ENCODE measurements around the gene DIO2. TPM values are rescaled to one million over a fixed set of nuclear protein-coding genes. Genes with fewer than 3 reads are reported as not detected.

DIO2 gene
- total and polyA plus RNA-seq, 9 of the 15 experiments (the other 6 are each of a cell fraction or from before 2014, with no cell fraction given): not detected

DNA sequence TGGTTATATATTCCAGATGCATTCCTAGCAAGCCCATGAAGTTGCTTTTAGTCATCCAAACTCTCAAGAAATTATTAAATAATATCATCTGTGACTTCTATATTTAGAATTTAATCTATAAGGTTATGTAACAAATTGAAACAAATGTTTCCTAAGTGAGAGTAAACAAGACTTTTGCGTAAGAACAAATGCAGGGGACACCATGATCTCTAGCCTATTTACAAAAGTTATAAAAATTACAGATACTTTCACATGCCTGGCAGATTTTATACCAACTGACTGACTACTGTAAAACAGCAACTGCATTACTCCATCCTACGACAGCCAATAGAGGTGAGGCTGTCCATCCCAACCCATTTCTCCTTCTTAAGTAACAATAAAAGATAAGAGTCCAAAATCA lies 20.4 kb upstream of the DIO2 start:
- no peaks in the 10 kb centered on the region for H3K9me3 ChIP-seq (replicated peaks; ENCODE audit: control insufficient read depth, insufficient read depth, low read depth, low read length)
- FAIRE-seq (no peak), ATAC-seq (no peak), DNase-seq (ENCODE audit: extremely low read depth in 1 of 4, low spot score in 3 of 4) (no peak)
- no peaks in the 10 kb centered on the region for H3K79me2 ChIP-seq (ENCODE audit: control insufficient read depth, insufficient read depth, low read length)
- no peak overlapping the region for H3K27ac ChIP-seq (ENCODE audit: extremely low read depth, low read depth, low read length)
- in situ Hi-C loops (cut with MboI): no loop called here
- H4K20me1 ChIP-seq (replicated peaks; ENCODE audit: control insufficient read depth, insufficient read depth, low read length): no peaks in the 10 kb centered on the region
- H3K4me2 ChIP-seq (ENCODE audit: insufficient read depth, low read length): no peak overlapping the region
- ChIA-PET CTCF (ENCODE audit: low intra/inter-chr PET ratio) (no interaction called here), POLR2A (no interaction called here)
- H3K9me1 ChIP-seq (ENCODE audit: control insufficient read depth, insufficient read depth, low read length): no peaks in the 10 kb centered on the region
- H2AFZ ChIP-seq (ENCODE audit: low read depth, low read length): no peak overlapping the region
- intact Hi-C loops (cut with micrococcal nuclease): no loop called here
- BruUV-seq (replicated peaks): no TSS peak
- no peaks in the 10 kb centered on the region for H3K36me3 ChIP-seq (ENCODE audit: control insufficient read depth, insufficient read depth, low read length)
- H3K4me3 ChIP-seq: no peak overlapping the region
- H3K27me3 ChIP-seq (ENCODE audit: control insufficient read depth in 2 of 2, insufficient read depth in 2 of 2, low read length in 2 of 2): no peaks in the 10 kb centered on the region
- H3K4me1 ChIP-seq (replicated peaks in 1 of 2; ENCODE audit: control insufficient read depth in 2 of 2, insufficient read depth in 2 of 2, low read length in 2 of 2): no peaks in the 10 kb centered on the region
- WGBS (ENCODE audit: insufficient coverage, low coverage, missing lambda C conversion rate): 0% methylated on average over 2 of the region's 2 CpGs
- H3K9ac ChIP-seq (ENCODE audit: insufficient read depth in 1 of 2, low read depth in 2 of 2, low read length in 2 of 2): no peak overlapping the region
- TF ChIP-seq ZNF75A (CRISPR knock-in tag; IDR thresholded peaks at IDR 0.05) (no peak), POLR2H (tag; IDR thresholded peaks at IDR 0.05; ENCODE audit: low read depth) (no peak), IFI16 (CRISPR knock-in tag; IDR thresholded peaks at IDR 0.05) (no peak), TBP (optimal IDR thresholded peaks at IDR 0.05; ENCODE audit: low read depth, low read length) (no peak), FOXK1 (CRISPR knock-in tag; IDR thresholded peaks at IDR 0.05; ENCODE audit: borderline replicate concordance) (no peak), ZNF699 (CRISPR knock-in tag; IDR thresholded peaks at IDR 0.05; ENCODE audit: insufficient replicate concordance) (no peak), KLF6 (CRISPR knock-in tag; IDR thresholded peaks at IDR 0.05; ENCODE audit: borderline replicate concordance) (no peak)
- TF ChIP-seq, protein P1, sequence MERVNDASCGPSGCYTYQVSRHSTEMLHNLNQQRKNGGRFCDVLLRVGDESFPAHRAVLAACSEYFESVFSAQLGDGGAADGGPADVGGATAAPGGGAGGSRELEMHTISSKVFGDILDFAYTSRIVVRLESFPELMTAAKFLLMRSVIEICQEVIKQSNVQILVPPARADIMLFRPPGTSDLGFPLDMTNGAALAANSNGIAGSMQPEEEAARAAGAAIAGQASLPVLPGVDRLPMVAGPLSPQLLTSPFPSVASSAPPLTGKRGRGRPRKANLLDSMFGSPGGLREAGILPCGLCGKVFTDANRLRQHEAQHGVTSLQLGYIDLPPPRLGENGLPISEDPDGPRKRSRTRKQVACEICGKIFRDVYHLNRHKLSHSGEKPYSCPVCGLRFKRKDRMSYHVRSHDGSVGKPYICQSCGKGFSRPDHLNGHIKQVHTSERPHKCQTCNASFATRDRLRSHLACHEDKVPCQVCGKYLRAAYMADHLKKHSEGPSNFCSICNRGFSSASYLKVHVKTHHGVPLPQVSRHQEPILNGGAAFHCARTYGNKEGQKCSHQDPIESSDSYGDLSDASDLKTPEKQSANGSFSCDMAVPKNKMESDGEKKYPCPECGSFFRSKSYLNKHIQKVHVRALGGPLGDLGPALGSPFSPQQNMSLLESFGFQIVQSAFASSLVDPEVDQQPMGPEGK (CRISPR knock-in tag; IDR thresholded peaks at IDR 0.05; ENCODE audit: borderline replicate concordance): no peak
- TF ChIP-seq, protein P2, sequence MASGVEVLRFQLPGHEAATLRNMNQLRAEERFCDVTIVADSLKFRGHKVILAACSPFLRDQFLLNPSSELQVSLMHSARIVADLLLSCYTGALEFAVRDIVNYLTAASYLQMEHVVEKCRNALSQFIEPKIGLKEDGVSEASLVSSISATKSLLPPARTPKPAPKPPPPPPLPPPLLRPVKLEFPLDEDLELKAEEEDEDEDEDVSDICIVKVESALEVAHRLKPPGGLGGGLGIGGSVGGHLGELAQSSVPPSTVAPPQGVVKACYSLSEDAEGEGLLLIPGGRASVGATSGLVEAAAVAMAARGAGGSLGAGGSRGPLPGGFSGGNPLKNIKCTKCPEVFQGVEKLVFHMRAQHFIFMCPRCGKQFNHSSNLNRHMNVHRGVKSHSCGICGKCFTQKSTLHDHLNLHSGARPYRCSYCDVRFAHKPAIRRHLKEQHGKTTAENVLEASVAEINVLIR (CRISPR knock-in tag; IDR thresholded peaks at IDR 0.05): no peak
- TF ChIP-seq, protein P3, sequence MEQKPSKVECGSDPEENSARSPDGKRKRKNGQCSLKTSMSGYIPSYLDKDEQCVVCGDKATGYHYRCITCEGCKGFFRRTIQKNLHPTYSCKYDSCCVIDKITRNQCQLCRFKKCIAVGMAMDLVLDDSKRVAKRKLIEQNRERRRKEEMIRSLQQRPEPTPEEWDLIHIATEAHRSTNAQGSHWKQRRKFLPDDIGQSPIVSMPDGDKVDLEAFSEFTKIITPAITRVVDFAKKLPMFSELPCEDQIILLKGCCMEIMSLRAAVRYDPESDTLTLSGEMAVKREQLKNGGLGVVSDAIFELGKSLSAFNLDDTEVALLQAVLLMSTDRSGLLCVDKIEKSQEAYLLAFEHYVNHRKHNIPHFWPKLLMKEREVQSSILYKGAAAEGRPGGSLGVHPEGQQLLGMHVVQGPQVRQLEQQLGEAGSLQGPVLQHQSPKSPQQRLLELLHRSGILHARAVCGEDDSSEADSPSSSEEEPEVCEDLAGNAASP (IDR thresholded peaks at IDR 0.05): no peak
- TF ChIP-seq, protein P4, sequence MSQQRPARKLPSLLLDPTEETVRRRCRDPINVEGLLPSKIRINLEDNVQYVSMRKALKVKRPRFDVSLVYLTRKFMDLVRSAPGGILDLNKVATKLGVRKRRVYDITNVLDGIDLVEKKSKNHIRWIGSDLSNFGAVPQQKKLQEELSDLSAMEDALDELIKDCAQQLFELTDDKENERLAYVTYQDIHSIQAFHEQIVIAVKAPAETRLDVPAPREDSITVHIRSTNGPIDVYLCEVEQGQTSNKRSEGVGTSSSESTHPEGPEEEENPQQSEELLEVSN (IDR thresholded peaks at IDR 0.05; ENCODE audit: borderline replicate concordance in 1 of 2, extremely low read depth in 1 of 2, insufficient read depth in 1 of 2, insufficient read length in 1 of 2, low read depth in 1 of 2, low read length in 1 of 2, poor library complexity in 1 of 2, severe bottlenecking in 1 of 2): no peak
- TF ChIP-seq, protein P5, sequence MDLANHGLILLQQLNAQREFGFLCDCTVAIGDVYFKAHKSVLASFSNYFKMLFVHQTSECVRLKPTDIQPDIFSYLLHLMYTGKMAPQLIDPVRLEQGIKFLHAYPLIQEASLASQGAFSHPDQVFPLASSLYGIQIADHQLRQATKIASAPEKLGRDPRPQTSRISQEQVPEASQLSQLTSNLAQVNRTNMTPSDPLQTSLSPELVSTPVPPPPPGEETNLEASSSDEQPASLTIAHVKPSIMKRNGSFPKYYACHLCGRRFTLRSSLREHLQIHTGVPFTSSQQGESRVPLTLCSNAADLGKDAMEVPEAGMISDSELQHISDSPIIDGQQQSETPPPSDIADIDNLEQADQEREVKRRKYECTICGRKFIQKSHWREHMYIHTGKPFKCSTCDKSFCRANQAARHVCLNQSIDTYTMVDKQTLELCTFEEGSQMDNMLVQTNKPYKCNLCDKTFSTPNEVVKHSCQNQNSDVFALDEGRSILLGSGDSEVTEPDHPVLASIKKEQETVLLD (IDR thresholded peaks at IDR 0.05): no peak
- TF ChIP-seq, protein P6, sequence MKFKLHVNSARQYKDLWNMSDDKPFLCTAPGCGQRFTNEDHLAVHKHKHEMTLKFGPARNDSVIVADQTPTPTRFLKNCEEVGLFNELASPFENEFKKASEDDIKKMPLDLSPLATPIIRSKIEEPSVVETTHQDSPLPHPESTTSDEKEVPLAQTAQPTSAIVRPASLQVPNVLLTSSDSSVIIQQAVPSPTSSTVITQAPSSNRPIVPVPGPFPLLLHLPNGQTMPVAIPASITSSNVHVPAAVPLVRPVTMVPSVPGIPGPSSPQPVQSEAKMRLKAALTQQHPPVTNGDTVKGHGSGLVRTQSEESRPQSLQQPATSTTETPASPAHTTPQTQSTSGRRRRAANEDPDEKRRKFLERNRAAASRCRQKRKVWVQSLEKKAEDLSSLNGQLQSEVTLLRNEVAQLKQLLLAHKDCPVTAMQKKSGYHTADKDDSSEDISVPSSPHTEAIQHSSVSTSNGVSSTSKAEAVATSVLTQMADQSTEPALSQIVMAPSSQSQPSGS (CRISPR knock-in tag; IDR thresholded peaks at IDR 0.05): no peak
